ENCODE results near the gene CHAC2. TPM values are rescaled to one million over a fixed set of nuclear protein-coding genes. Genes with fewer than 3 reads are reported as not detected.

The CHAC2 gene
- total RNA-seq, 1 experiment from 2014 or later = 9.6 TPM

GRCh38 chr2:53727921-53728320 is 39.7 kb upstream of the CHAC2 start (continued):
- TF ChIP-seq AR (CRISPR knock-in tag; IDR thresholded peaks at IDR 0.05) (no peak), USF2 (CRISPR knock-in tag; IDR thresholded peaks at IDR 0.05) (no peak), CDX4 (CRISPR knock-in tag; IDR thresholded peaks at IDR 0.05; ENCODE audit: borderline replicate concordance) (no peak), STAT6 (CRISPR knock-in tag; conservative IDR thresholded peaks at IDR 0.05; ENCODE audit: low read depth) (no peak), ZNF263 (CRISPR knock-in tag; IDR thresholded peaks at IDR 0.05; ENCODE audit: low read depth) (no peak), ZNF416 (CRISPR knock-in tag; IDR thresholded peaks at IDR 0.05) (no peak), JUN (CRISPR knock-in tag; IDR thresholded peaks at IDR 0.05) (no peak), IRF2 (CRISPR knock-in tag; IDR thresholded peaks at IDR 0.05; ENCODE audit: borderline replicate concordance, low read depth) (no peak), ZMAT4 (CRISPR knock-in tag; IDR thresholded peaks at IDR 0.05) (no peak), ESRRA (CRISPR knock-in tag; IDR thresholded peaks at IDR 0.05; ENCODE audit: borderline replicate concordance) (no peak), ZNF317 (CRISPR knock-in tag; IDR thresholded peaks at IDR 0.05; ENCODE audit: borderline replicate concordance, low read depth) (no peak), ATF1 (CRISPR knock-in tag; IDR thresholded peaks at IDR 0.05) (no peak), AFF4 (CRISPR knock-in tag; IDR thresholded peaks at IDR 0.05; ENCODE audit: borderline replicate concordance) (no peak)

GRCh38 chr2:53729143-53729762 is 38.4 kb upstream of the CHAC2 start:
- peaks cover 41% of the 10 kb centered on the region for H3K36me3 Mint-ChIP-seq
- no peak overlapping the region; the same call in 1 of the 2 replicates for H3K27ac Mint-ChIP-seq
- H3K4me1 Mint-ChIP-seq = peaks cover 12% of the 10 kb centered on the region
- H3K9me3 Mint-ChIP-seq = peaks cover 23% of the 10 kb centered on the region
- ATAC-seq (no peak), DNase-seq (ENCODE audit: low spot score) (no peak)
- H3K27me3 Mint-ChIP-seq (ENCODE audit: low read depth) = no peaks in the 10 kb centered on the region
- no peak overlapping the region for H3K4me3 Mint-ChIP-seq
- CTCF ChIA-PET = no interaction called here
- POLR2A ChIA-PET = no interaction called here
- TF ChIP-seq CBFB (CRISPR knock-in tag; IDR thresholded peaks at IDR 0.05; ENCODE audit: low read depth) (no peak), FOXP4 (CRISPR knock-in tag; IDR thresholded peaks at IDR 0.05) (no peak), GABPB1 (CRISPR knock-in tag; IDR thresholded peaks at IDR 0.05) (no peak), EMX1 (CRISPR knock-in tag; IDR thresholded peaks at IDR 0.05) (no peak), STAT6 (CRISPR knock-in tag; conservative IDR thresholded peaks at IDR 0.05; ENCODE audit: low read depth) (no peak), GRHL2 (CRISPR knock-in tag; IDR thresholded peaks at IDR 0.05; ENCODE audit: insufficient replicate concordance, severe bottlenecking) (no peak), FOXP1 (CRISPR knock-in tag; IDR thresholded peaks at IDR 0.05; ENCODE audit: borderline replicate concordance) (no peak)
